Neural progenitor cell (in vitro differentiated cells): ENCODE measurements around the gene TSC22D4. TPM values are rescaled to one million over a fixed set of nuclear protein-coding genes. Genes with fewer than 3 reads are reported as not detected.

Experiments
- DNase-seq: peaks from one replicate; pipeline ENCODE4 v3.0.0-alpha.2; 2016; ENCODE audit warnings: low spot score
- H2AFZ ChIP-seq: fragments of 200-600 bp; sonication (generic); replicated peaks from 2 replicates; pipeline ENCODE4 v1.6.1; 2016; ENCODE audit warnings: antibody characterized with exemption
- H3F3A ChIP-seq: fragments of 200-600 bp; sonication (generic); 2 replicates; pipeline ENCODE4 v1.6.1; 2016; ENCODE audit warnings: antibody characterized with exemption, low read depth
- H3K27ac ChIP-seq: fragments of 200-600 bp; sonication (generic); 2 replicates; pipeline ENCODE4 v1.5.1; 2016; ENCODE audit warnings: mild to moderate bottlenecking
- H3K27me3 ChIP-seq: fragments of 200-600 bp; sonication (generic); 2 replicates; pipeline ENCODE4 v1.6.1; 2016; ENCODE audit warnings: mild to moderate bottlenecking, moderate library complexity
- H3K36me3 ChIP-seq: fragments of 200-600 bp; sonication (generic); 2 replicates; pipeline ENCODE4 v1.5.1; 2016
- H3K4me1 ChIP-seq: fragments of 200-600 bp; sonication (generic); 2 replicates; pipeline ENCODE4 v1.6.1; 2016; ENCODE audit warnings: mixed run types
- H3K4me2 ChIP-seq: fragments of 200-600 bp; sonication (generic); 2 replicates; pipeline ENCODE4 v1.6.1; 2016
- H3K4me3 ChIP-seq: fragments of 200-600 bp; sonication (generic); 2 replicates; pipeline ENCODE4 v1.5.1; 2016
- H3K79me2 ChIP-seq: fragments of 200-600 bp; sonication (generic); 2 replicates; pipeline ENCODE4 v1.6.1; 2016; ENCODE audit warnings: low read depth
- H3K9ac ChIP-seq: fragments of 200-600 bp; sonication (generic); 2 replicates; pipeline ENCODE4 v1.6.1; 2016
- H3K9me3 ChIP-seq: fragments of 200-600 bp; sonication (generic); 2 replicates; pipeline ENCODE4 v1.5.1; 2016; ENCODE audit warnings: low read depth
- H4K20me1 ChIP-seq: fragments of 200-600 bp; sonication (generic); 2 replicates; pipeline ENCODE4 v1.6.1; 2016; ENCODE audit warnings: low read depth
- H3K27ac Mint-ChIP-seq: 3 replicates; pipeline ENCODE4 v1.8.0; 2021; ENCODE audit warnings: mixed read lengths
- H3K27me3 Mint-ChIP-seq: 2 replicates; pipeline ENCODE4 v1.8.0; 2022; ENCODE audit warnings: low read depth, mild to moderate bottlenecking, inconsistent platforms, moderate library complexity, mixed read lengths; ENCODE audit not compliant: insufficient read depth
- H3K36me3 Mint-ChIP-seq: 3 replicates; pipeline ENCODE4 v1.8.0; 2021; ENCODE audit warnings: mixed read lengths
- H3K4me1 Mint-ChIP-seq: 3 replicates; pipeline ENCODE4 v1.8.0; 2021; ENCODE audit warnings: mixed read lengths
- H3K4me3 Mint-ChIP-seq: 3 replicates; pipeline ENCODE4 v1.8.0; 2021; ENCODE audit warnings: mild to moderate bottlenecking, moderate library complexity, mixed read lengths
- H3K9me3 Mint-ChIP-seq: 3 replicates; pipeline ENCODE4 v1.8.0; 2020; ENCODE audit warnings: mixed read lengths
- CTCF ChIP-seq: fragments of 200-600 bp; sonication (generic); IDR thresholded peaks from 2 replicates; pipeline ENCODE4 v1.5.1; 2017; ENCODE audit warnings: antibody characterized with exemption, mild to moderate bottlenecking
- EZH2 ChIP-seq: fragments of 200-600 bp; sonication (generic); IDR thresholded peaks from 2 replicates; pipeline ENCODE4 v1.6.1; 2017; ENCODE audit warnings: antibody characterized with exemption, mild to moderate bottlenecking, moderate library complexity
- EZH2phosphoT487 ChIP-seq: fragments of 200-600 bp; sonication (generic); IDR thresholded peaks from 2 replicates; pipeline ENCODE4 v1.6.1; 2017; ENCODE audit warnings: antibody characterized with exemption
- total RNA-seq: library from RNA; depleted of rRNA; stranded (reverse); fragments of >200 nt; gene quantifications from 2 replicates; pipeline ENCODE4 v1.2.3, GENCODE V29; 2015; ENCODE audit warnings: low replicate concordance

TSC22D4 gene
- total RNA-seq, 1 donor from 2014 or later = 11.0 TPM

- peaks cover 27% of the 10 kb centered on the region for H3K79me2 ChIP-seq
- H3K27ac ChIP-seq = no peak overlapping the region
- H3K4me2 ChIP-seq = no peak overlapping the region
- no peaks in the 10 kb centered on the region for H3K27me3 ChIP-seq
- Mint-ChIP-seq H3K36me3 (peaks cover 17% of the 10 kb centered on the region), H3K9me3 (no peaks in the 10 kb centered on the region), H3K27ac (no peak overlapping the region), H3K4me3 (no peak overlapping the region), H3K27me3 (peaks cover 2% of the 10 kb centered on the region), H3K4me1 (peaks cover 23% of the 10 kb centered on the region)
- peaks cover 40% of the 10 kb centered on the region for H3F3A ChIP-seq
- H3K9me3 ChIP-seq = no peaks in the 10 kb centered on the region
- no peak overlapping the region for H3K4me3 ChIP-seq
- no peak overlapping the region for H3K9ac ChIP-seq
- H3K4me1 ChIP-seq = peaks cover 11% of the 10 kb centered on the region
- H2AFZ ChIP-seq = no peak overlapping the region
- no peak for TF ChIP-seq EZH2phosphoT487
- no peak for TF ChIP-seq CTCF
- TF ChIP-seq EZH2 = no peak
- peaks cover 27% of the 10 kb centered on the region for H4K20me1 ChIP-seq
- H3K36me3 ChIP-seq = no peaks in the 10 kb centered on the region
- DNase-seq = no peak
Observed at GRCh38 chr7:100438172-100438571, 40.8 kb downstream of the TSC22D4 start.

- Histone ChIP-seq H3K4me1 (peaks cover 12% of the 10 kb centered on the region), H3K27ac (no peak overlapping the region), H3K4me2 (no peak overlapping the region), H4K20me1 (peaks cover 32% of the 10 kb centered on the region), H3K9me3 (no peaks in the 10 kb centered on the region), H3K9ac (no peak overlapping the region), H3K27me3 (no peaks in the 10 kb centered on the region), H2AFZ (no peak overlapping the region), H3K79me2 (peaks cover 34% of the 10 kb centered on the region), H3K36me3 (no peaks in the 10 kb centered on the region), H3K4me3 (no peak overlapping the region), H3F3A (peaks cover 47% of the 10 kb centered on the region)
- DNase-seq = no peak
- Mint-ChIP-seq H3K4me3 (peak overlapping the region; percentile 42), H3K27ac (peak overlapping the region; percentile 7), H3K36me3 (peaks cover 23% of the 10 kb centered on the region), H3K9me3 (no peaks in the 10 kb centered on the region), H3K27me3 (peaks cover 2% of the 10 kb centered on the region), H3K4me1 (peaks cover 30% of the 10 kb centered on the region)
- TF ChIP-seq EZH2 (no peak), EZH2phosphoT487 (no peak), CTCF (no peak)
Observed at GRCh38 chr7:100437150-100438100, 41.6 kb downstream of the TSC22D4 start.

- Histone ChIP-seq H3K4me2 (peak overlapping the region; percentile 85), H4K20me1 (peaks cover 50% of the 10 kb centered on the region), H2AFZ (no peak overlapping the region), H3K27me3 (no peaks in the 10 kb centered on the region), H3K4me3 (peak overlapping the region; percentile 81), H3K4me1 (peaks cover 30% of the 10 kb centered on the region), H3K9ac (peak overlapping the region; percentile 57), H3K9me3 (no peaks in the 10 kb centered on the region), H3K79me2 (peaks cover 52% of the 10 kb centered on the region), H3K36me3 (no peaks in the 10 kb centered on the region), H3F3A (peaks cover 63% of the 10 kb centered on the region), H3K27ac (peak overlapping the region; percentile 83)
- Mint-ChIP-seq H3K27me3 (peaks cover 6% of the 10 kb centered on the region), H3K4me1 (peaks cover 41% of the 10 kb centered on the region), H3K4me3 (peak overlapping the region; percentile 95), H3K27ac (peak overlapping the region; percentile 46), H3K9me3 (no peaks in the 10 kb centered on the region), H3K36me3 (peaks cover 28% of the 10 kb centered on the region)
- no peak for TF ChIP-seq CTCF
- TF ChIP-seq EZH2 = no peak
- TF ChIP-seq EZH2phosphoT487 = no peak
- peak; percentile 63 for DNase-seq
Observed at GRCh38 chr7:100435401-100436304, 43.4 kb downstream of the TSC22D4 start.
